Endometrium (tissue), 2 donors: Measurements from ENCODE around the gene CRHBP.
"Not testable (repeated sequence)": the region's sequence is repeated elsewhere in the genome, so short reads cannot be mapped to it uniquely, and the experiment has no call there.

Experiments
- FAIRE-seq: peaks from 2 replicates; lab custom pipeline; 2012; peaks lifted over from hg19 to GRCh38; lab: Jason Lieb, UNC
- donor health status: control.
- donor health status: control.

Gene CRHBP, protein sequence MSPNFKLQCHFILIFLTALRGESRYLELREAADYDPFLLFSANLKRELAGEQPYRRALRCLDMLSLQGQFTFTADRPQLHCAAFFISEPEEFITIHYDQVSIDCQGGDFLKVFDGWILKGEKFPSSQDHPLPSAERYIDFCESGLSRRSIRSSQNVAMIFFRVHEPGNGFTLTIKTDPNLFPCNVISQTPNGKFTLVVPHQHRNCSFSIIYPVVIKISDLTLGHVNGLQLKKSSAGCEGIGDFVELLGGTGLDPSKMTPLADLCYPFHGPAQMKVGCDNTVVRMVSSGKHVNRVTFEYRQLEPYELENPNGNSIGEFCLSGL

DNA sequence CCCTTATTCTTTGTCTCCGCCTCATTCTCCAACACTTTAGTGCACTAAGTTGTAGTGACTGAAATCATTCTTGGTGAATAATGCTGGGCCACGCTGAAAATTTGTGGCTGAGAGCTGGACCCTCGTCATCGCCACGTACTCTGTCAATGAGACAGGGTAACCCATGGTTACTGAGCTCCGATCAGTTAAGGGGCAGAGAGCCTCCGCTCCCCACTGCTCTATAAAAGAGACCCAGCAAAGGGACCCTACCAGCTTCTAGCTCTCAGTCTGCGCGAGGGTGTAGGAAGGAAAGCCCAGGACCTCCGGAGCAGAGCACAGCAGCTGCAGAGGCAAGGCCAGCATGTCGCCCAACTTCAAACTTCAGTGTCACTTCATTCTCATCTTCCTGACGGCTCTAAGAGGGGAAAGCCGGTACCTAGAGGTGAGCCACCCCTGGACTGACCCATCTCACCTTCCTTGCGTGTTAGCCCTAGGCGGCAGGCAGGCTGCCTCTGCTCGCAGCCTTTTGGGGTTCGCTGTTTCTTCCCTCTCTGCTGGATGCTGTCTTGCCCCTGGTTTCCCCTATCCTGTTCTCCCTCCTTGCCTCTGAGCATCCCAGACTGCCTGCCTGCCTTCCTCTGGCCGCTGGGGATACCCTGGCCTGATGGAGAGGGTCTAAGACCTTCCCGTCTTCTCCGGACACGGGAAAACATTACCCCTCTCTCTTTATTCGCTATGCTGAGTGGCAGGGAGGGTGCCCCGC is at the start of gene CRHBP:
TSS of gene CRHBP (plus strand) at position 251 of the 742 bp plus-strand sequence. CDS start at position 341, 90 bp downstream.
- no peak for FAIRE-seq

DNA sequence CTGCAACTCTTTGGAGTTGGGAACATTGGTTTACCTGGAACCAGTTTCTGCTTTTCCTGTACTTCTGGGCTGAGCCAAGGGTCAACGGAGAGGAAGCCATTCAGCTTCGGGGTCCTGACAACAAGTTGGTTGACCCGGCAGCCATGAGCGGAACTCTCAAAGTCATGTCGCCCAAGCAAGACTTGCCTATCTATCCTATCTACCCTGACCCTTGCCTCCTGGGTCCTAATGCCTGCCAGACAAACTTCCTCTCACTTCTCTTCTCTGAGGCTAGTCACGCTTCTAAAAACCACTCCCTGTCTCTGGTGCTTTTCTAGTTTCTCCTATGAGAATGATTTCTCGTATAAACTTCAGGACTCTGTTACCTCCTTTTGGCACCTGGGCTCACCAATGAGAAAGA is 44.7 kb upstream of the CRHBP start:
- no peak for FAIRE-seq

DNA sequence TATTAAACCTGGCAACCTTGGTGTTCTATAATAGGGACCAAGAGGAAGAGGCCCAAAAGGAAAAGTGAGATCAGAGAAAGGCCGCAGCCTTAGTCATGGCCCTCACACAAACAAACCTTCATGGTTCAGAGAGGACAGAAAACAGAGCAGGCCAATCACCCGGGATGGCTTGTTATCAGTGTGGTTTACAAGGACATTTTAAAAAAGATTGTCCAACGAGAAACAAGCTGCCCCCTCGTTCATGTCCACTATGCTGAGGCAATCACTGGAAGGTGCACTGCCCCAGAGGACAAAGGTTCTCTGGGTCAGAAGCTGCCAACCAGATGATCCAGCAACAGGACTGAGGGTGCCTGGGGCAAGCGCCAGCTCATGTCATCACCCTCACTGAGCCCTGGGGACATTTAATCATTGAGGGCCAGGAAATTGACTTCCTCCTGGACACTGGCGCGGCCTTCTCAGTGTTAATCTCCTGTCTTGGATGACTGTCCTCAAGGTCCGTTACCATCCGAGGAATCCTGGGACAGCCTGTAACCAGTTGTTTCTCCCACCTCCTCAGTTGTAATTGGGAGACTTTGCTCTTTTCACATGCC is 42.4 kb upstream of the CRHBP start:
- FAIRE-seq, result not testable (repeated sequence)

DNA sequence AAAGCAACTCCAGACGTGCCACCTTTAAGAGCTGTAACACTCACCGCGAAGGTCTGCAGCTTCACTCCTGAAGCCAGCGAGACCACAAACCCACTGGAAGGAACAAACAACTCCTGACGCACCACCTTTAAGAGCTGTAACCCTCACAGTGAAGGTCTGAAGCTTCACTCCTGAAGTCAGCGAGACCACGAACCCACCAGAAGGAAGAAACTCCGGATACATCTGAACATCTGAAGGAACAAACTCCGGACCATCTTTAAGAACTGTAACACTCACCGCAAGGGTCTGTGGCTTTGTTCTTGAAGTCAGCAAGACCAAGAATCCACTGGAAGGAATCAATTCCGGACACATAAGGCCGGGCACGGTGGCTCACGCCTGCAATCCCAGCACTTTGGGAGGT is 38.2 kb upstream of the CRHBP start:
- not testable (repeated sequence) for FAIRE-seq

DNA sequence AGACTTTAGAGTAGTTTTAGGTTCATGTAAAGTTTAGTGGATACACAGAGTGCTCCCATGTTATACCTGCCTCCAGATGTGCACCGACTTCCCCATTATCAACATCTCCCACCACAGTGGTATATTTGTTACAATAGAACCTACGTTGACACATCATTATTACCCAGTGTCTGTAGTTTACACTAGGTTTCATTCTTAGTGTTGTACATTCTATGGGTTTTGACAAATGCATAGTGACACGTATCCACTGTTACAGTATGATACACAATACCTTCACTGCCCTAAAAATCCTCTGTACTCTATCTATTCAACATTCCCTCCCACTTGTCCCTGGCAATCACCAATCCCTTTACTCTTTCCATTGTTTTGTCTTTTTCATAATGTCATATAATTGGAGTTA is 34.3 kb upstream of the CRHBP start:
- FAIRE-seq, result no peak

DNA sequence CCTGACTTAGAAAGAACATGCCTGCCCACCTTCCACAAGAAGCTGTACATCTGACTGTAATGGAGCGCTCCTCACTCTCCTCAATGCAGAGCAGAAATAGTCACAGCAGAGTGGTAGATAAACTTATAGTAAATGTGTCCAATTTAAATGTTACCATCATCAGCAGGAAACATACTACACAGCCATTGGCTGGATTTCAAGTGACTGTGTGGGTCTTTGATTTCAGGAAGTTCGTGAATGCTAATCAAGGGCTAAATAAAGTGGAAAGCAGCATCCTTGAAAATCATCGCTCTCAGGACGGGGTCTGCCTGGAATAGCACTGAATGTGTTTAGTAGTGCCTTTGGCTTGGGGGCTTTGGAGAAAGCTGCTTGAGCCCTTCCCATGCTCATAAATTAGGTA is 32.4 kb upstream of the CRHBP start:
- no peak for FAIRE-seq

DNA sequence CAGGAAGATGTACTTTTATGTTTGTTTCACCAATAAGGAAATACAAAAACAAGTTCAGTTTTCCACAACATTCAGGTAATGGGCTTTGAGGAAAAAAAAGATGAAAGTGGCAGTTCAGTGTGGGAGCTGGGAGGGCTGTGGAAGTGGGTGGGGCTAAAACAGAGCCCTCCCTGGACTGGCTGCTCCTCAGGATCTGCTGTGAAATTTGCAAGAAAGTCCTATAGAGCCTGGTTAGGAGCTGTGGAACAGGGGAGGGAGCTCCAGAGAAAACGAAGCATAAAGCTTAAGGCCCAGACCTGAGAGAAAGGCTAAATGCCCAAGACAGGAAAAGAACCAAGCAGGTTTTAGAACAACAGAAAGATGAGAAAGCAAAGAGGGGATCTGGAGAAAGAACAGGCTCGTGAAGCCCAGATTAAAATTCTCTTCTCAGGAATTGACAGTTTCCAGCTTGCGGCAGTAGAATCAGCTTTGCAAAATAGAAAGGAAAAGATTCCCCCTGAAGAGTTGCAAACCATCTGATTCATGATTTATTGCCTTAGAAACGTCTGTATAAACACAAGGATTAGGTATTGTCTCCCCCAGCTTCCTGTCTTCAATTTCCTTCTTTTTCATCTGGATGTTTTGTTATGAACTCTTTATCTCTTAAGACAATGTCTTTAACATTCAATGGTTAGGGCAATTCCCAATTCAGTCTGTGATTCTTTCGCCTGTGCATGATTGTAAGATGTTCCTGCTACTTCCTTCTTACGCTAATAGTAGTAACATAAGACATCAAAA is 26.3 kb upstream of the CRHBP start:
- no peak for FAIRE-seq

DNA sequence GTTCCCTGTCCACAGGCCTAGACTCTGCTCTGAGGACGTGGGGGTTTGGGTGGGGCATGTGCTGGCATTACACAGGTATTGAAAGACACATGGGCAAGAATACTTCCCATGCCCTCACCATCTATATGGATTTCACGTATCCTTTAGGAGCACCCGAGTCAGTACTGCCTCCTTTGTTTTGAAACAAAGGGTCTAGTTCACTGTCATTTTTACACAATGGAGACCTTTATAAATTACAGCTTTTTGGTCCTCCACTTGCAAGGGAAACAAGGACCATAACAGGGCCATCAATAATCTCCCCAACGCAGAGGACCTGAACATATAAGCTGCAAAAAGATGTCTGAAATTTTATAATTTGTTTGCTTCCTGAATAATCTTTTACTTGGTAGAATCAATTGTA is 24.9 kb upstream of the CRHBP start:
- FAIRE-seq, result no peak

DNA sequence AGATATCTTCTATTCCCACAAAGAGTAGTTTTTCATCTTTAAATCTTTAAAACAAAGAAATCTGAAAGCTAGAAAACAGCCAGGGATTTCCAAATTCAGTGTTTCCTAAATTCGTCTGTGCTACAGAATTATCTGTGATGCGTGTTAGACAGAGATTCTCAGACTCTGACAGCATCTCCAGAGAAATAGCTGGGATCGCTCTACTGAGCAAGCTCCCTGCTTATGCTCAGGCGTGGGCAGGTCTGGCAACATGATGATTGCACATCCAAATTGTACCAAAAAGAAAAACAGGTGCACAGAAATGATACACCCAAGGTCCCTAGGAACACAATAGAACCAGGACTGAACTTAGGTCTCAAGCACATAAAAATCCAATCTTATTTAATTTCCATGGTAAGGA is 22.8 kb upstream of the CRHBP start:
- FAIRE-seq, result no peak

DNA sequence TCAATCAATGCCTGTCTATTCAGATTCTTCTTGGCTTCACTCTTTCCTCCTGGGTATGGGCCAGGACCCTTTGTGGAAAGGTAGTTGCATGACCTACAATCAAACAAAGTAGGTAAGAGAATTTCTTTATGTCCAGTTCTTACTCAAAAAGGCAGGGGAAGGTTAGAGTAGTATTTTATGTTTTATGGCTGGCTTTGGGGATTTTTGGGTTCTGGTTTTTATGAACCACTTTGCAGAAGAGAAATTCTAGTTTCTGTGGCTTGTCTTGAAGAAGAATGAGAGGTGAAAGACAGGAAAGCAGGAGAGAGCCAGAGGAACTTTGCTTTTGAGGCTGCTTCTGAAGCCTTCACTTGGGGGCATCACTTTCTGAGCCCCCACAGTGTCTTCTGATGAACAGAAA is 14.7 kb upstream of the CRHBP start:
- FAIRE-seq, result no peak

DNA sequence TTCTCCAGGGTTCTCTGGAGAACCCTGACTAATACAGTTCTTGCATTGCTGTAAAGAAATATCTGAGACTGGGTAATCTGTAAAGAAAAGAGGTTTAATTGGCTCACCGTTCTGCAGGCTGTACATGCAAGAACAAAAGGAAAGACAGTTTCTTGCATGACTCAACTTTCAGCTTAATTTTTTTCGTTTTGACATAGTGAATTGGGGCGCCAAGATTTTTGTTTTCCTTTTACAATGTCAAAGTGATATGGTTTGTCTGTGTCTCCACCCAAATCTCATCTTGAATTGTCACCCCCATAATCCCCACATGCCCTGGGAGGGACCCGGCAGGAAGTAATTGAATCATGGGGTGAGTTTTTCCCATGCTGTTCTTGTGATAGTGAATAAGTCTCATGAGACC is 11.8 kb upstream of the CRHBP start:
- no peak for FAIRE-seq

DNA sequence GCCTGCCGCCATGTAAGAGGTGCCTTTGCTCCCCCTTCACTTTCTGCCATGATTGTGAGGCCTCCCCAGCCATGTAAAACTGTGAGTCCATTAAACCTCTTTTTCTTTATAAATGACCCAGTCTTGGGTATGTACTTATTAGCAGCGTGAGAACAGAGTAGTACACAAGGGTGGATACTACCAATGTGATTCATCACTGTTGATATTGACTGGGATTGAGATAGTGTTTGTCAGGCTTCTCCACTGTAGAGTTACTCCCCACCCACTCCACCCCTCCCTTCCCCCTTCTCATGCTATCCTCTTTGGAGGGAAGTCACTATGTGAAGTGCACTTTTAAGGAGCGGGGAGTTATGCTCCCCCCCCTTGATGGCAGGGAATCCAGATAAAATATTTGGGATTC is 11.4 kb upstream of the CRHBP start:
- no peak for FAIRE-seq

DNA sequence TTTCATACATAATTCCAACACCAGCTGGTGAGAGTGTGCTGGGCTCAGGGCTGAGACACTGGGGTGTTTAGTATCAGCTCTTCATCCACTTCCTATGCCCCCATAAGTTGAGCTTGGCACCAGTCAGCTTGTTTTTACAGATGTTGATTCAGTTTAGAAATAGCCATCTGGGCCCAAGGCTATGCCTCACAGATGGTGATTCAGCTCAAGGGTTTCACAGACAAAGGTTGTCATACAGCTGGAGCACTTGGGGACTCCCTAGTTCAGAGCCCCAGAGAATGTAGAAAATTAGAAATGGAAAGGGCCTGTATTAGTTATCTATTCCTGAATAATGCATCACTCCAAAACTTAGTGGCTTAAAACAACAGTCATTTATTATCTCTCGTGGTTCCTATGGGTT is 10.3 kb upstream of the CRHBP start:
- FAIRE-seq, result no peak

DNA sequence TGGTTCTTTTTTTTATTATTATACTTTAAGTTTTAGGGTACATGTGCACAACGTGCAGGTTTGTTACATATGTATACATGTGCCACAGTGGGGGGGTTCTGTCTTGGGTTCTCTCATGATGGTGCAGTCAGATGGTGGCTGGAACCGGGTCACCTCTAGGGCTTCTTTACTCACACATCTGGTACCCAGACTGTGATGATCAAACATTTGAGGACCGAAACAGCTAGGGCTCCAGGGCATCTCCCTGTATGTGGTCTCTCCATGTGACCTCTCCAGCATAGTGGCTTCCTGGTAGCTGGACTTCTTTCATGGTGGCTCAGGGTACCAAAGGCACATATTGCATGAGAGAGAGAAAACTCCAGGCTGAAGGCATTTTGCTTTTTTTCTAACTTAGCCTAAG is 9.8 kb upstream of the CRHBP start:
- no peak for FAIRE-seq

DNA sequence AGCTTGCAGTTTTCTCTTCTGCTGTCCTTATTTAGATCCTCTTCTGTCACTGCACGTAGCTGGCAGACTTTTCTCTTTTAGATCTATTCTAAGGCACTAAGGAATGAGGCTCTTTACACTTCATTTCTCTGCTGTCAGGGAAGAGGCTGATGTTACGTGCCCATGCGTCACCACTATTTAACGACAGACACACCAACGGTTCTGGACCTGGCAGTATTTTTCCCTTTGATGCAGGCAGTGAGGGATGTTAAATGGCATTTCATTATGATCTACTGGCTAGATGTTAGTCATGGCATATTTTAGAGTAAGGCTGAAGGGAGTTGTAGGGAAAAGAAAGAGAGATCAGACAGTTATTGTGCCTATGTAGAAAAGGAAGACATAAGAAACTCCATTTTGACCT is 8.2 kb upstream of the CRHBP start:
- FAIRE-seq, result no peak

DNA sequence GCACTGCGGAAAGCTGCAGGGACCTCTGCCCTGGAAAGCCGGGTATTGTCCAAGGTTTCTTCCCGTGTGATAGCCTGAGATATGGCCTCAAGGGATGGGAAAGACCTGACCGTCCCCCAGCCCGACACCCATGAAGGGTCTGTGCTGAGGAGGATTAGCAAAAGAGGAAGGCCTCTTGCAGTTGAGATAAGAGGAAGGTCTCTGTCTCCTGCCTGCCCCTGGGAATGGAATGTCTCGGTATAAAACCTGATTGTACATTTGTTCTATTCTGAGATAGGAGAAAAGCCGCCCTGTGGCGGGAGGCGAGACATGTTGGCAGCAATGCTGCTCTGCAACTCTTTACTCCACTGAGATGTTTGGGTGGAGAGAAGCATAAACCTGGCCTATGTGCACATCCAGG is 7.6 kb upstream of the CRHBP start:
- not testable (repeated sequence) for FAIRE-seq

DNA sequence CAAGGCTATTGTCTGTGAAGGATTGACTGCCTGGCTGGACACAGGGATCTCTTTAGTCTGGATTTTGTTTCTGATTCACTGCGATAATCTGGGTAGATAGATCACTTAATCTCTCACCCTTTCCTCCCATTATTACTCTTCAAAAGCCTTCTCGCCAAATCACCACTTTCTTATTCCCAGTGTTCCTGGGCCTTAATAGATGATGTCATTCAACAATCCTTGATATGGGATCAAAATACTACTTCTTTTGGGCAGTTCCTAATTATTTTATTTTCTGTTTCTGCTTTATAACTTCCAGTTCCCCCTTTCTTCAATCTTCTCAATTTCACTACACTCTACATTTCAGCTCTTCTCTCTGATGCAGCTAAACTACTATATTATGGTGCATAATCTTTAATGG is 6.8 kb upstream of the CRHBP start:
- no peak for FAIRE-seq

DNA sequence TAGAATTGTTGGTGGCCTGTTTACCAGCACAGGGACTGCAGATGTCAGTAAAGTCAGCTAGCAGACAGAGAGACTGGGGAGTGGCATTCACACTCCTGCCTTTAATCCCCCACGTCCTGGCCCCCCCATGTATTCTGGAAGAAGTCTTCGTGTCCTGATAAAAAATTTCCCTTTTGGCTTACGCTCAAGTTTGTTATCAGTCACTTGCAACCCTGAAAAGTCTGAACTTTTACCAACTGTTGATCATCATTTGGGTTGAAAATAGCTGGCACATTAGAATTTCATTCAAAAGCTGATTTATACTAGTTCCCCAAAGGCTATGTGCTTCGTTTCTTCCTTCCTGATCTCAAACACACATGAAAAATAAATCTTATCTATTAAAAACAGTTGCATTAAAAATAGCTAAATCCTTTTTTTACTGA is 5.8 kb upstream of the CRHBP start:
- FAIRE-seq, result no peak

DNA sequence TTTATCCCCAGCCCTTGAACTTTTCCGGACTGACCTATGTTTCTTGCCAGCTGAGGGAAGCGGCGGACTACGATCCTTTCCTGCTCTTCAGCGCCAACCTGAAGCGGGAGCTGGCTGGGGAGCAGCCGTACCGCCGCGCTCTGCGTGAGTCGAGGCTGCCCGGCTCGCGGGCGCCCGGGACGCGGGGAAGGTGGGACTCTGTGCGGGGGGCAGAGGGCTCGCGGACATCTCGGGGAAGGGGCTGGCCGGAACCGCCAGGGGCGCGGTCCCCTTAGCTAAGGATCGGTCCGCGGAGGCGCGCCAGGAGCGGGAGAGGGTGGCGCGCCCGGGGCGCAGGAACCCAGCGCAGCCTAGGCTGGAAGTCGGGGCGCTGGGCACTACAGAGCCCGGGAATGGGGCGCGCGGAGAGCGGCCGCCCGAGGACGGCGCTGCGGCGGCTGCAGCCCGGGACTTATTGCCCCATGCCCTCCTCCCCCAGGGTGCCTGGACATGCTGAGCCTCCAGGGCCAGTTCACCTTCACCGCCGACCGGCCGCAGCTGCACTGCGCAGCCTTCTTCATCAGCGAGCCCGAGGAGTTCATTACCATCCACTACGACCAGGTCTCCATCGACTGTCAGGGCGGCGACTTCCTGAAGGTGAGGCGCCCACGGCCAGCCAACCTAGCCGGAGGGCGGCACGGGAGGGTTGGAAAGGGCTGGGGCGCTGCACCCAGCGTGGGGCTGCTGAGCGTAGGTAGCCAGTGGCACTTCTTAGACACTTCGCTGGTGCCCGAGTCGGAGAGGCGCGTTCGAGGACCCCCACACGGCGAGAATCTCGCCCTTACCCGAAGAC is 922 bp downstream of the CRHBP start:
- FAIRE-seq, result no peak

DNA sequence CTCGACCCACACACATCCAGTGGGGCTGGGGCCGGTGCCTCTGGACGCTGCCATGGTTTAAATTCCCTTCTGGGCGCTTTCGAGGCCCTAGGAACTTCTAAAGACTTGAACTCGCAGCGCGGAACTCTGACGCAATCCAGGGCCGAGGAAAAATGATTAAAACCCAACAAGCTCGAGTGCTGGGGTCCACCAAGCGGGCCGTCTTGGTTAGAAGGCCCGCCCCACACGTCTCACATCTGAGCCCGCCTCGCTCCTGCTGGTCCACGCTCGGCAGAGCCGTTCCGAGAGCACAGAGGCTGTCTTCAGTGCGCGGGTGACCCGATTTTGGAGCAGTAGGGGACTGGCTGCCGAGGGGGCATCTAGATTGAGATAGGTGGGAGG is 1.5 kb downstream of the CRHBP start:
- FAIRE-seq, result no peak

DNA sequence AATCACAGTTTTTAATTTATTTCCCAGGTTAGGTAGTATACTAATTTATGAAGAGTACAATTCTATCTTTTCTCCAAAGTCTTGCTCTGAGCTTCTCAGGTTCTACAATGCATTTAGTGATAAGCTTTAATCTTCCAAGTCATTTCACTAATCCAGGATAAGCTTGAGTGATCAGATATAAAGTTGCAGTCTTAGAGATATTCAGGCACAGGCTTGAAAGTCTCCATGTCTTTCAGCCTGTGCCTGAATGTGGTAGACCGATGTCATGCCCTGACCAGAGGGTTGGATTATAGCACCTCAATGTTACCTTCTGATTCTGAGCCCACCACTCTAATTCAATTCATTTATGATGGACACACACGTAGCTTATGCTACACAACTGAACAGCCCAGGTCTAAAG is 3.2 kb downstream of the CRHBP start:
- no peak for FAIRE-seq
